SK-N-DZ (cell line): Measurements from ENCODE around the gene KCNMA1.

Experiments used
- DNase-seq: peaks from one replicate; pipeline ENCODE4 v3.0.0-alpha.2; 2015; ENCODE audit warnings: low spot score

The KCNMA1 gene

GRCh38 chr10:77274046-77274795, 363.4 kb downstream of the KCNMA1 start:
- no peak for DNase-seq

- DNase-seq, result no peak
Measured at GRCh38 chr10:77269163-77269562, 368.4 kb downstream of the KCNMA1 start.

- no peak for DNase-seq
Measured at GRCh38 chr10:77268721-77269120, 368.9 kb downstream of the KCNMA1 start.

- no peak for DNase-seq
Measured at GRCh38 chr10:77267703-77268675, 369.6 kb downstream of the KCNMA1 start.

GRCh38 chr10:77266242-77266641, 371.4 kb downstream of the KCNMA1 start:
- no peak for DNase-seq

GRCh38 chr10:77264527-77264926, 373.1 kb downstream of the KCNMA1 start:
- DNase-seq, result no peak

GRCh38 chr10:77264107-77264506, 373.5 kb downstream of the KCNMA1 start:
- no peak for DNase-seq

GRCh38 chr10:77263700-77264099, 373.9 kb downstream of the KCNMA1 start:
- no peak for DNase-seq

- no peak for DNase-seq
Measured at GRCh38 chr10:77261146-77261545, 376.5 kb downstream of the KCNMA1 start.

GRCh38 chr10:77259171-77259874, 378.3 kb downstream of the KCNMA1 start:
- DNase-seq, result no peak

GRCh38 chr10:77256346-77256745, 381.3 kb downstream of the KCNMA1 start:
- no peak for DNase-seq

GRCh38 chr10:77253556-77254064, 384.0 kb downstream of the KCNMA1 start:
- no peak for DNase-seq

GRCh38 chr10:77253147-77253545, 384.5 kb downstream of the KCNMA1 start:
- peak; percentile 25 for DNase-seq

GRCh38 chr10:77252380-77253146, 385.0 kb downstream of the KCNMA1 start:
- DNase-seq, result no peak

- peak; percentile 25 for DNase-seq
Measured at GRCh38 chr10:77251297-77252013, 386.2 kb downstream of the KCNMA1 start.

GRCh38 chr10:77249901-77250459, 387.6 kb downstream of the KCNMA1 start:
- DNase-seq, result no peak

GRCh38 chr10:77248104-77248790, 389.4 kb downstream of the KCNMA1 start:
- no peak for DNase-seq

GRCh38 chr10:77247031-77247990, 390.3 kb downstream of the KCNMA1 start:
- peak; percentile 23 for DNase-seq
